ENCODE measurements around the gene PRR23B. TPM values are rescaled to one million over a fixed set of nuclear protein-coding genes. Genes with fewer than 3 reads are reported as not detected.

The PRR23B gene
- total and polyA plus RNA-seq, 2 experiments from 2014 or later: not detected

DNA sequence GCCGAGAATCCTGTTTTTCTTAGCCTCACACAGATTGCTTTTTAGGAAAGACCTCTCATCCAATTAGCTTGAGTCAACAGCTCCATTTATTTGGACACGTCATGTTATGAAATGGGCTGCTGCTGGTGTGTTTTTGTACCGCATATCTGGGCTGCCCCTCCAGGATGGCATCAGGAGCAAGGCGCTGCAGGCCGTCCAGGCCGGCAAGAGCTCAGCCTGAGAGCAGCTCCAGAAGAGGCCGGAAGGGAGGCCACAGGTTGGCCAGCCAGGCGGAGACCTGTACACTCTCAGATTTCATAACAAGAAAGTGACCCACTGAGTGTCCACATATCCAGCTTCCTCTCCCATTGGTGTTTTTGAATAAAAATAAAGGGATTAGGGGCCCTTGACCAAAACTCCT lies 45.4 kb downstream of the PRR23B start:
- no peak for ATAC-seq
- Mint-ChIP-seq H3K4me1 (no peaks in the 10 kb centered on the region), H3K27ac (no peak overlapping the region), H3K27me3 (ENCODE audit: insufficient read depth, low read depth, poor library complexity) (peaks cover 7% of the 10 kb centered on the region), H3K4me3 (no peak overlapping the region), H3K36me3 (ENCODE audit: low read depth) (no peaks in the 10 kb centered on the region; the same call in 2 of the 3 replicates), H3K9me3 (no peaks in the 10 kb centered on the region; the same call in 2 of the 3 replicates)
- Histone ChIP-seq H3K27ac (ENCODE audit: low read depth) (no peak overlapping the region), H3K4me1 (ENCODE audit: insufficient read depth) (no peaks in the 10 kb centered on the region), H3F3A (replicated peaks; ENCODE audit: low read depth) (no peaks in the 10 kb centered on the region), H3K36me3 (ENCODE audit: insufficient read depth) (no peaks in the 10 kb centered on the region), H2AFZ (no peak overlapping the region), H4K20me1 (replicated peaks; ENCODE audit: insufficient read depth) (no peaks in the 10 kb centered on the region), H3K79me2 (replicated peaks; ENCODE audit: insufficient read depth) (no peaks in the 10 kb centered on the region), H3K9me2 (ENCODE audit: insufficient read depth) (no peaks in the 10 kb centered on the region), H3K27me3 (ENCODE audit: insufficient read depth) (no peaks in the 10 kb centered on the region), H3K4me2 (no peak overlapping the region), H3K4me3 (no peak overlapping the region)
- no peak for DNase-seq (ENCODE audit: low spot score)
- TF ChIP-seq EZH2phosphoT487 (IDR thresholded peaks at IDR 0.05; ENCODE audit: unreplicated experiment): no peak
- TF ChIP-seq POLR2AphosphoS5 (IDR thresholded peaks at IDR 0.05; ENCODE audit: low read depth): no peak
- no peak for TF ChIP-seq ZNF114 (CRISPR knock-in tag; IDR thresholded peaks at IDR 0.05)
- TF ChIP-seq EZH2 (IDR thresholded peaks at IDR 0.05; ENCODE audit: low read depth, unreplicated experiment): no peak
- TF ChIP-seq, protein P1, sequence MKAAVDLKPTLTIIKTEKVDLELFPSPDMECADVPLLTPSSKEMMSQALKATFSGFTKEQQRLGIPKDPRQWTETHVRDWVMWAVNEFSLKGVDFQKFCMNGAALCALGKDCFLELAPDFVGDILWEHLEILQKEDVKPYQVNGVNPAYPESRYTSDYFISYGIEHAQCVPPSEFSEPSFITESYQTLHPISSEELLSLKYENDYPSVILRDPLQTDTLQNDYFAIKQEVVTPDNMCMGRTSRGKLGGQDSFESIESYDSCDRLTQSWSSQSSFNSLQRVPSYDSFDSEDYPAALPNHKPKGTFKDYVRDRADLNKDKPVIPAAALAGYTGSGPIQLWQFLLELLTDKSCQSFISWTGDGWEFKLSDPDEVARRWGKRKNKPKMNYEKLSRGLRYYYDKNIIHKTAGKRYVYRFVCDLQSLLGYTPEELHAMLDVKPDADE (IDR thresholded peaks at IDR 0.05): no peak
- TF ChIP-seq, protein P2, sequence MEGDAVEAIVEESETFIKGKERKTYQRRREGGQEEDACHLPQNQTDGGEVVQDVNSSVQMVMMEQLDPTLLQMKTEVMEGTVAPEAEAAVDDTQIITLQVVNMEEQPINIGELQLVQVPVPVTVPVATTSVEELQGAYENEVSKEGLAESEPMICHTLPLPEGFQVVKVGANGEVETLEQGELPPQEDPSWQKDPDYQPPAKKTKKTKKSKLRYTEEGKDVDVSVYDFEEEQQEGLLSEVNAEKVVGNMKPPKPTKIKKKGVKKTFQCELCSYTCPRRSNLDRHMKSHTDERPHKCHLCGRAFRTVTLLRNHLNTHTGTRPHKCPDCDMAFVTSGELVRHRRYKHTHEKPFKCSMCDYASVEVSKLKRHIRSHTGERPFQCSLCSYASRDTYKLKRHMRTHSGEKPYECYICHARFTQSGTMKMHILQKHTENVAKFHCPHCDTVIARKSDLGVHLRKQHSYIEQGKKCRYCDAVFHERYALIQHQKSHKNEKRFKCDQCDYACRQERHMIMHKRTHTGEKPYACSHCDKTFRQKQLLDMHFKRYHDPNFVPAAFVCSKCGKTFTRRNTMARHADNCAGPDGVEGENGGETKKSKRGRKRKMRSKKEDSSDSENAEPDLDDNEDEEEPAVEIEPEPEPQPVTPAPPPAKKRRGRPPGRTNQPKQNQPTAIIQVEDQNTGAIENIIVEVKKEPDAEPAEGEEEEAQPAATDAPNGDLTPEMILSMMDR (conservative IDR thresholded peaks at IDR 0.05; ENCODE audit: low read depth in 2 of 2): no peak
- no peak for TF ChIP-seq STAT1 (IDR thresholded peaks at IDR 0.05; ENCODE audit: unreplicated experiment)
- TF ChIP-seq, protein P3, sequence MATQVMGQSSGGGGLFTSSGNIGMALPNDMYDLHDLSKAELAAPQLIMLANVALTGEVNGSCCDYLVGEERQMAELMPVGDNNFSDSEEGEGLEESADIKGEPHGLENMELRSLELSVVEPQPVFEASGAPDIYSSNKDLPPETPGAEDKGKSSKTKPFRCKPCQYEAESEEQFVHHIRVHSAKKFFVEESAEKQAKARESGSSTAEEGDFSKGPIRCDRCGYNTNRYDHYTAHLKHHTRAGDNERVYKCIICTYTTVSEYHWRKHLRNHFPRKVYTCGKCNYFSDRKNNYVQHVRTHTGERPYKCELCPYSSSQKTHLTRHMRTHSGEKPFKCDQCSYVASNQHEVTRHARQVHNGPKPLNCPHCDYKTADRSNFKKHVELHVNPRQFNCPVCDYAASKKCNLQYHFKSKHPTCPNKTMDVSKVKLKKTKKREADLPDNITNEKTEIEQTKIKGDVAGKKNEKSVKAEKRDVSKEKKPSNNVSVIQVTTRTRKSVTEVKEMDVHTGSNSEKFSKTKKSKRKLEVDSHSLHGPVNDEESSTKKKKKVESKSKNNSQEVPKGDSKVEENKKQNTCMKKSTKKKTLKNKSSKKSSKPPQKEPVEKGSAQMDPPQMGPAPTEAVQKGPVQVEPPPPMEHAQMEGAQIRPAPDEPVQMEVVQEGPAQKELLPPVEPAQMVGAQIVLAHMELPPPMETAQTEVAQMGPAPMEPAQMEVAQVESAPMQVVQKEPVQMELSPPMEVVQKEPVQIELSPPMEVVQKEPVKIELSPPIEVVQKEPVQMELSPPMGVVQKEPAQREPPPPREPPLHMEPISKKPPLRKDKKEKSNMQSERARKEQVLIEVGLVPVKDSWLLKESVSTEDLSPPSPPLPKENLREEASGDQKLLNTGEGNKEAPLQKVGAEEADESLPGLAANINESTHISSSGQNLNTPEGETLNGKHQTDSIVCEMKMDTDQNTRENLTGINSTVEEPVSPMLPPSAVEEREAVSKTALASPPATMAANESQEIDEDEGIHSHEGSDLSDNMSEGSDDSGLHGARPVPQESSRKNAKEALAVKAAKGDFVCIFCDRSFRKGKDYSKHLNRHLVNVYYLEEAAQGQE (IDR thresholded peaks at IDR 0.05; ENCODE audit: unreplicated experiment): no peak
- TF ChIP-seq, protein P4, sequence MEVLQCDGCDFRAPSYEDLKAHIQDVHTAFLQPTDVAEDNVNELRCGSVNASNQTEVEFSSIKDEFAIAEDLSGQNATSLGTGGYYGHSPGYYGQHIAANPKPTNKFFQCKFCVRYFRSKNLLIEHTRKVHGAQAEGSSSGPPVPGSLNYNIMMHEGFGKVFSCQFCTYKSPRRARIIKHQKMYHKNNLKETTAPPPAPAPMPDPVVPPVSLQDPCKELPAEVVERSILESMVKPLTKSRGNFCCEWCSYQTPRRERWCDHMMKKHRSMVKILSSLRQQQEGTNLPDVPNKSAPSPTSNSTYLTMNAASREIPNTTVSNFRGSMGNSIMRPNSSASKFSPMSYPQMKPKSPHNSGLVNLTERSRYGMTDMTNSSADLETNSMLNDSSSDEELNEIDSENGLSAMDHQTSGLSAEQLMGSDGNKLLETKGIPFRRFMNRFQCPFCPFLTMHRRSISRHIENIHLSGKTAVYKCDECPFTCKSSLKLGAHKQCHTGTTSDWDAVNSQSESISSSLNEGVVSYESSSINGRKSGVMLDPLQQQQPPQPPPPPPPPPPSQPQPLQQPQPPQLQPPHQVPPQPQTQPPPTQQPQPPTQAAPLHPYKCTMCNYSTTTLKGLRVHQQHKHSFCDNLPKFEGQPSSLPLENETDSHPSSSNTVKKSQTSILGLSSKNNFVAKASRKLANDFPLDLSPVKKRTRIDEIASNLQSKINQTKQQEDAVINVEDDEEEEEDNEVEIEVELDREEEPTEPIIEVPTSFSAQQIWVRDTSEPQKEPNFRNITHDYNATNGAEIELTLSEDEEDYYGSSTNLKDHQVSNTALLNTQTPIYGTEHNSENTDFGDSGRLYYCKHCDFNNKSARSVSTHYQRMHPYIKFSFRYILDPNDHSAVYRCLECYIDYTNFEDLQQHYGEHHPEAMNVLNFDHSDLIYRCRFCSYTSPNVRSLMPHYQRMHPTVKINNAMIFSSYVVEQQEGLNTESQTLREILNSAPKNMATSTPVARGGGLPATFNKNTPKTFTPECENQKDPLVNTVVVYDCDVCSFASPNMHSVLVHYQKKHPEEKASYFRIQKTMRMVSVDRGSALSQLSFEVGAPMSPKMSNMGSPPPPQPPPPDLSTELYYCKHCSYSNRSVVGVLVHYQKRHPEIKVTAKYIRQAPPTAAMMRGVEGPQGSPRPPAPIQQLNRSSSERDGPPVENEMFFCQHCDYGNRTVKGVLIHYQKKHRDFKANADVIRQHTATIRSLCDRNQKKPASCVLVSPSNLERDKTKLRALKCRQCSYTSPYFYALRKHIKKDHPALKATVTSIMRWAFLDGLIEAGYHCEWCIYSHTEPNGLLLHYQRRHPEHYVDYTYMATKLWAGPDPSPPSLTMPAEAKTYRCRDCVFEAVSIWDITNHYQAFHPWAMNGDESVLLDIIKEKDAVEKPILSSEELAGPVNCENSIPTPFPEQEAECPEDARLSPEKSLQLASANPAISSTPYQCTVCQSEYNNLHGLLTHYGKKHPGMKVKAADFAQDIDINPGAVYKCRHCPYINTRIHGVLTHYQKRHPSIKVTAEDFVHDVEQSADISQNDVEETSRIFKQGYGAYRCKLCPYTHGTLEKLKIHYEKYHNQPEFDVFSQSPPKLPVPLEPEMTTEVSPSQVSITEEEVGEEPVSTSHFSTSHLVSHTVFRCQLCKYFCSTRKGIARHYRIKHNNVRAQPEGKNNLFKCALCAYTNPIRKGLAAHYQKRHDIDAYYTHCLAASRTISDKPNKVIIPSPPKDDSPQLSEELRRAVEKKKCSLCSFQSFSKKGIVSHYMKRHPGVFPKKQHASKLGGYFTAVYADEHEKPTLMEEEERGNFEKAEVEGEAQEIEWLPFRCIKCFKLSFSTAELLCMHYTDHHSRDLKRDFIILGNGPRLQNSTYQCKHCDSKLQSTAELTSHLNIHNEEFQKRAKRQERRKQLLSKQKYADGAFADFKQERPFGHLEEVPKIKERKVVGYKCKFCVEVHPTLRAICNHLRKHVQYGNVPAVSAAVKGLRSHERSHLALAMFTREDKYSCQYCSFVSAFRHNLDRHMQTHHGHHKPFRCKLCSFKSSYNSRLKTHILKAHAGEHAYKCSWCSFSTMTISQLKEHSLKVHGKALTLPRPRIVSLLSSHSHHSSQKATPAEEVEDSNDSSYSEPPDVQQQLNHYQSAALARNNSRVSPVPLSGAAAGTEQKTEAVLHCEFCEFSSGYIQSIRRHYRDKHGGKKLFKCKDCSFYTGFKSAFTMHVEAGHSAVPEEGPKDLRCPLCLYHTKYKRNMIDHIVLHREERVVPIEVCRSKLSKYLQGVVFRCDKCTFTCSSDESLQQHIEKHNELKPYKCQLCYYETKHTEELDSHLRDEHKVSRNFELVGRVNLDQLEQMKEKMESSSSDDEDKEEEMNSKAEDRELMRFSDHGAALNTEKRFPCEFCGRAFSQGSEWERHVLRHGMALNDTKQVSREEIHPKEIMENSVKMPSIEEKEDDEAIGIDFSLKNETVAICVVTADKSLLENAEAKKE (CRISPR knock-in tag; IDR thresholded peaks at IDR 0.05): no peak
- no peak for TF ChIP-seq CREB1 (CRISPR knock-in tag; IDR thresholded peaks at IDR 0.05; ENCODE audit: low read depth)
- no peak for TF ChIP-seq NANOG (IDR thresholded peaks at IDR 0.05; ENCODE audit: borderline replicate concordance)
- no peak for TF ChIP-seq JUNB (IDR thresholded peaks at IDR 0.05; ENCODE audit: unreplicated experiment)
- no peak for TF ChIP-seq ZNF331 (CRISPR knock-in tag; IDR thresholded peaks at IDR 0.05; ENCODE audit: low read depth)
